Ishikawa (cell line): Measurements from ENCODE around the gene VIPR2.
A peak's percentile ranks its signal among the peaks of the same experiment; 100 is the strongest.

Source experiments
- CEBPB ChIP-seq: IDR thresholded peaks from 2 replicates; pipeline ENCODE4 v1.6.1; 2012
- CREB1 ChIP-seq: IDR thresholded peaks from 2 replicates; pipeline ENCODE4 v1.6.1; 2012; ENCODE audit warnings: low read depth
- EGR1 ChIP-seq: IDR thresholded peaks from 2 replicates; pipeline ENCODE4 v1.6.1; 2012
- EP300 ChIP-seq: IDR thresholded peaks from 2 replicates; pipeline ENCODE4 v1.6.1; 2012; ENCODE audit warnings: borderline replicate concordance
- FOXM1 ChIP-seq: IDR thresholded peaks from 2 replicates; pipeline ENCODE4 v1.6.1; 2012; ENCODE audit warnings: low read depth, borderline replicate concordance
- NFIC ChIP-seq: IDR thresholded peaks from 2 replicates; pipeline ENCODE4 v1.6.1; 2012
- RAD21 ChIP-seq: IDR thresholded peaks from 2 replicates; pipeline ENCODE4 v1.6.1; 2012; ENCODE audit warnings: low read depth
- TAF1 ChIP-seq: IDR thresholded peaks from 2 replicates; pipeline ENCODE4 v1.6.1; 2012; ENCODE audit warnings: low read depth, mild to moderate bottlenecking
- TCF12 ChIP-seq: IDR thresholded peaks from 2 replicates; pipeline ENCODE4 v1.6.1; 2012; ENCODE audit warnings: low read depth
- TEAD4 ChIP-seq: IDR thresholded peaks from 2 replicates; pipeline ENCODE4 v1.6.1; 2012
- YY1 ChIP-seq: IDR thresholded peaks from 2 replicates; pipeline ENCODE4 v1.6.1; 2012; ENCODE audit warnings: low read depth
- ZBTB7A ChIP-seq: IDR thresholded peaks from 2 replicates; pipeline ENCODE4 v1.6.1; 2012; ENCODE audit warnings: low read depth
- TF ChIP-seq, protein P1 (sequence below): IDR thresholded peaks from 2 replicates; pipeline ENCODE4 v1.6.1; 2012
- TF ChIP-seq, protein P2 (sequence below): IDR thresholded peaks from 2 replicates; pipeline ENCODE4 v1.6.1; 2012
- TF ChIP-seq, protein P3 (sequence below): IDR thresholded peaks from 2 replicates; pipeline ENCODE4 v1.6.1; 2012; ENCODE audit warnings: low read depth, mild to moderate bottlenecking

VIPR2 gene

DNA sequence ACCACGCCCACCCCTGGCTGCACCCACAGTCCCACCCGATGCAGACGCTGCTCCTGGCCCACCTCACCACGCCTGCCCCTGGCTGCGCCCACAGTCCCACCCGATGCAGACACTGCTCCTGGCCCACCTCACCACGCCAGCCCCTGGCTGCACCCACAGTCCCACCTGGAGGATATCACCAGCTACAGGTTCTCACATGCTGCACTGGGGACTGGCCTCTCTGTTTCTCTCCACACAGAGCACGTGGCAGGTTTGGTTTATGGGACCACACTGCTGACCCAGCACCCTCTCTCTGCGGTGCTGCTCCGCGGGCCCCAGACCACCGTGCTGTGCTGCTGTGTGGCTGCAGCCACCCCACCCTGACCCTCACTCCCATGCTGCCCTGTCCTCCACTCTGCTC lies 120.9 kb downstream of the VIPR2 start:
- TF ChIP-seq YY1 (no peak), CREB1 (no peak), CEBPB (no peak), TAF1 (no peak), RAD21 (no peak), FOXM1 (no peak), NFIC (no peak), TCF12 (no peak), EGR1 (no peak), ZBTB7A (no peak), TEAD4 (no peak), EP300 (no peak)
- TF ChIP-seq, protein P1, sequence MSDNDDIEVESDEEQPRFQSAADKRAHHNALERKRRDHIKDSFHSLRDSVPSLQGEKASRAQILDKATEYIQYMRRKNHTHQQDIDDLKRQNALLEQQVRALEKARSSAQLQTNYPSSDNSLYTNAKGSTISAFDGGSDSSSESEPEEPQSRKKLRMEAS: no peak
- TF ChIP-seq, protein P2, sequence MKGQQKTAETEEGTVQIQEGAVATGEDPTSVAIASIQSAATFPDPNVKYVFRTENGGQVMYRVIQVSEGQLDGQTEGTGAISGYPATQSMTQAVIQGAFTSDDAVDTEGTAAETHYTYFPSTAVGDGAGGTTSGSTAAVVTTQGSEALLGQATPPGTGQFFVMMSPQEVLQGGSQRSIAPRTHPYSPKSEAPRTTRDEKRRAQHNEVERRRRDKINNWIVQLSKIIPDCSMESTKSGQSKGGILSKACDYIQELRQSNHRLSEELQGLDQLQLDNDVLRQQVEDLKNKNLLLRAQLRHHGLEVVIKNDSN: no peak
- TF ChIP-seq, protein P3, sequence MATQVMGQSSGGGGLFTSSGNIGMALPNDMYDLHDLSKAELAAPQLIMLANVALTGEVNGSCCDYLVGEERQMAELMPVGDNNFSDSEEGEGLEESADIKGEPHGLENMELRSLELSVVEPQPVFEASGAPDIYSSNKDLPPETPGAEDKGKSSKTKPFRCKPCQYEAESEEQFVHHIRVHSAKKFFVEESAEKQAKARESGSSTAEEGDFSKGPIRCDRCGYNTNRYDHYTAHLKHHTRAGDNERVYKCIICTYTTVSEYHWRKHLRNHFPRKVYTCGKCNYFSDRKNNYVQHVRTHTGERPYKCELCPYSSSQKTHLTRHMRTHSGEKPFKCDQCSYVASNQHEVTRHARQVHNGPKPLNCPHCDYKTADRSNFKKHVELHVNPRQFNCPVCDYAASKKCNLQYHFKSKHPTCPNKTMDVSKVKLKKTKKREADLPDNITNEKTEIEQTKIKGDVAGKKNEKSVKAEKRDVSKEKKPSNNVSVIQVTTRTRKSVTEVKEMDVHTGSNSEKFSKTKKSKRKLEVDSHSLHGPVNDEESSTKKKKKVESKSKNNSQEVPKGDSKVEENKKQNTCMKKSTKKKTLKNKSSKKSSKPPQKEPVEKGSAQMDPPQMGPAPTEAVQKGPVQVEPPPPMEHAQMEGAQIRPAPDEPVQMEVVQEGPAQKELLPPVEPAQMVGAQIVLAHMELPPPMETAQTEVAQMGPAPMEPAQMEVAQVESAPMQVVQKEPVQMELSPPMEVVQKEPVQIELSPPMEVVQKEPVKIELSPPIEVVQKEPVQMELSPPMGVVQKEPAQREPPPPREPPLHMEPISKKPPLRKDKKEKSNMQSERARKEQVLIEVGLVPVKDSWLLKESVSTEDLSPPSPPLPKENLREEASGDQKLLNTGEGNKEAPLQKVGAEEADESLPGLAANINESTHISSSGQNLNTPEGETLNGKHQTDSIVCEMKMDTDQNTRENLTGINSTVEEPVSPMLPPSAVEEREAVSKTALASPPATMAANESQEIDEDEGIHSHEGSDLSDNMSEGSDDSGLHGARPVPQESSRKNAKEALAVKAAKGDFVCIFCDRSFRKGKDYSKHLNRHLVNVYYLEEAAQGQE: no peak

DNA sequence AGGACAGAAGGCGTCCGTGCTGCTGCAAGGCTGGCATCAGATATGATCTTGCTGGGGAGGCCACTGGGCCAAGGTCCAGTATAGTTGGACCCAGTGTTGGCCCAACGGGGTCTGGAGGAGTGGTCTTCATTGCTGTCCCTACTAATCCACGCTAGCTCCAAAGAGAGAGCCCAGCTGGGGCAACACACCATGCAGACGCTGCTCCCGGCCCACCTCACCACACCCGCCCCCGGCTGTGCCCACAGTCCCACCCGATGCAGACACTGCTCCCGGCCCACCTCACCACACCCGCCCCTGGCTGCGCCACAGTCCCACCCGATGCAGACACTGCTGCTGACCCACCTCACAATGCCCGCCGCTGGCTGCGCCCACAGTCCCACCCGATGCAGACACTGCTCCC lies 121.5 kb downstream of the VIPR2 start:
- TF ChIP-seq, protein P3: no peak
- TF ChIP-seq NFIC: no peak
- no peak for TF ChIP-seq FOXM1
- TF ChIP-seq, protein P1: no peak
- TF ChIP-seq ZBTB7A: no peak
- TF ChIP-seq TCF12: no peak
- no peak for TF ChIP-seq EGR1
- TF ChIP-seq TAF1: no peak
- no peak for TF ChIP-seq TEAD4
- no peak for TF ChIP-seq EP300
- TF ChIP-seq, protein P2: no peak

DNA sequence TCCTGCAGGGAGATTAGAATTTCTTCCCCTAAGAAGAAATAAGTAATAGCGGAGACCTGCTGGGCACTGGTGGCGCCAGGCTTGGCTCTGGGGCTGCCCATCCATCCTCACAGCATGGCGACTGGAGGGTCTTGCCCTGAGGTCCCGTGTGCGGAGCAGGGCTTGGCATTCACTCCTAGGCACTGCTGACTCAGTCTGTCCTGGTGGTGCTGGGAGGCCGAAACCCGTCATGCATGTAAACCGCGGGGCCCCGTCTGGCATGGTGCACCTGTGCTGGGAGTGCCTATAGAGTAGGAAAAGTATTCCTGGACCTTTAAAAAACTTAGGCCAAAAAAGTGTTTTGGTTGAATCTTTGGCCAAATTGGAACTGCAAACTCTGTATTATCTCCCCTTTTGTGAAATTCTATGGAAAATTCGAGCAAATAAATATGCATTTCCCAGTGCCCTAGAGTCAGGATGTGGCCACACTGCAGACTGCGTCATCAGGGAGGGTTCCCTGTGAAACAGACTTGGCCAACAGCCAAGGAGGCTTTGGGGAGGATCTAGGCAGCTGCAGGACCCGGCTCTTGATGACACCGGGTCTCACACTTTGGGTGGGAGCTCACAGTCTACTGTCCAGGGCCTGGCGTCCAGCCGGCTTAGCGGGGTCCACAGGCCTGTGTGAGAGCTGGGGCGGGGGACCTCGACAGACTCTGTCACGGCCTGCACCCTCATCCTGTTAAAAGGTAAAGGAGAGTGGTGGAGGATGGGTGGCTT lies 122.3 kb downstream of the VIPR2 start:
- TF ChIP-seq, protein P1: 0 out of 2 replicates have a peak, but pooled peaks have one; percentile 48
- TF ChIP-seq ZBTB7A: 0 out of 2 replicates have a peak, but pooled peaks have one; percentile 23
- TF ChIP-seq TAF1: no peak
- TF ChIP-seq YY1: peak; percentile 63; the same call in 1 of the 2 replicates
- no peak; the same call in 1 of the 2 replicates for TF ChIP-seq CEBPB
- no peak for TF ChIP-seq EGR1
- peak; percentile 51; the same call in 1 of the 2 replicates for TF ChIP-seq FOXM1
- peak; percentile 50 for TF ChIP-seq TEAD4
- TF ChIP-seq, protein P2: peak; percentile 36; the same call in 1 of the 2 replicates
- TF ChIP-seq, protein P3: no peak
- TF ChIP-seq CREB1: no peak; the same call in 1 of the 2 replicates
- TF ChIP-seq NFIC: peak; percentile 88
- no peak; the same call in 1 of the 2 replicates for TF ChIP-seq RAD21
- peak; percentile 91 for TF ChIP-seq TCF12
- TF ChIP-seq EP300: peak; percentile 82
